GM19455 (cell line): ENCODE measurements around the gene TOB2.
"Not testable (repeated sequence)": the region's sequence is repeated elsewhere in the genome, so short reads cannot be mapped to it uniquely, and the experiment has no call there.

Source experiments
- ATAC-seq: cut with Tn5 transposase; IDR thresholded peaks from one replicate; pipeline ENCODE4 v1.9.1; 2021; ENCODE audit not compliant: unreplicated experiment

TOB2 gene

GRCh38 chr22:41468381-41469217 lies 22.0 kb upstream of the TOB2 start, which contains the start of the genes ACO2 and PHF5A:
Gene ACO2, plus strand, starts transcription at chr22:41469117. Its CDS starts 30 bp downstream, at chr22:41469147.
Gene PHF5A, minus strand, starts transcription at chr22:41468692. Its CDS starts 39 bp downstream, at chr22:41468653.
- ATAC-seq = peak; percentile 82

GRCh38 chr22:41461901-41462300 lies 15.3 kb upstream of the TOB2 start:
- no peak for ATAC-seq

GRCh38 chr22:41460071-41460470 lies 13.5 kb upstream of the TOB2 start:
- ATAC-seq = not testable (repeated sequence)

GRCh38 chr22:41459431-41459830 lies 12.8 kb upstream of the TOB2 start:
- ATAC-seq = no peak

GRCh38 chr22:41458161-41458728 lies 11.6 kb upstream of the TOB2 start:
- ATAC-seq = no peak

- peak; percentile 48 for ATAC-seq
Measured at GRCh38 chr22:41448189-41448808, 1.7 kb upstream of the TOB2 start.

- no peak for ATAC-seq
Measured at GRCh38 chr22:41447435-41448188, 1.0 kb upstream of the TOB2 start.

- no peak for ATAC-seq
Measured at GRCh38 chr22:41446057-41446501, 522 bp downstream of the TOB2 start.

GRCh38 chr22:41445129-41446056 lies 1.2 kb downstream of the TOB2 start:
- ATAC-seq = no peak

- ATAC-seq = peak; percentile 49
Measured at GRCh38 chr22:41444360-41445128, 2.1 kb downstream of the TOB2 start.

GRCh38 chr22:41442240-41442792 lies 4.3 kb downstream of the TOB2 start:
- ATAC-seq = no peak

- not testable (repeated sequence) for ATAC-seq
Measured at GRCh38 chr22:41440511-41440910, 6.1 kb downstream of the TOB2 start.

GRCh38 chr22:41437198-41437597 lies 9.4 kb downstream of the TOB2 start:
- ATAC-seq = no peak

- ATAC-seq = no peak
Measured at GRCh38 chr22:41436322-41437113, 10.1 kb downstream of the TOB2 start.

GRCh38 chr22:41435560-41435959 lies 11.0 kb downstream of the TOB2 start:
- ATAC-seq = no peak

- not testable (repeated sequence) for ATAC-seq
Measured at GRCh38 chr22:41434361-41435003, 12.1 kb downstream of the TOB2 start.

- not testable (repeated sequence) for ATAC-seq
Measured at GRCh38 chr22:41433480-41433879, 13.1 kb downstream of the TOB2 start.

GRCh38 chr22:41431656-41432055 lies 14.9 kb downstream of the TOB2 start:
- ATAC-seq = no peak
